SK-N-SH treated with all-trans-retinoic acid at 6 μM for 48 hours (cell line): ENCODE results near the gene MS4A3.
"Not testable (repeated sequence)": the region's sequence is repeated elsewhere in the genome, so short reads cannot be mapped to it uniquely, and the experiment has no call there.

Experiments
- ATAC-seq: fragments of 200-7000 bp; cut with Tn5 transposase; 3 replicates; pipeline ENCODE4 v1.9.1; 2020; ENCODE audit warnings: mild to moderate bottlenecking, moderate library complexity
- ARNTL ChIP-seq: fragments of 450-650 bp; formaldehyde crosslinking; IDR thresholded peaks from 2 replicates; pipeline ENCODE4 v1.5.0; 2020; ENCODE audit warnings: low read depth, mild to moderate bottlenecking, moderate library complexity, borderline replicate concordance
- BACH2 ChIP-seq: fragments of 250-450 bp; sonication (Bioruptor Pico); IDR thresholded peaks from 2 replicates; pipeline ENCODE4 v1.9.0; 2021; ENCODE audit warnings: mild to moderate bottlenecking, borderline replicate concordance
- CREB5 ChIP-seq: fragments of 250-450 bp; sonication (Bioruptor Pico); IDR thresholded peaks from 2 replicates; pipeline ENCODE4 v1.5.1; 2020; ENCODE audit warnings: low read depth, mild to moderate bottlenecking, moderate library complexity
- CSDC2 ChIP-seq: fragments of 250-450 bp; sonication (Bioruptor Pico); IDR thresholded peaks from 2 replicates; pipeline ENCODE4 v1.5.0; 2020; ENCODE audit warnings: mild to moderate bottlenecking, moderate library complexity
- CSRNP3 ChIP-seq: fragments of 250-450 bp; sonication (Bioruptor Pico); IDR thresholded peaks from 2 replicates; pipeline ENCODE4 v1.5.1; 2021; ENCODE audit warnings: mild to moderate bottlenecking, moderate library complexity
- ESRRG ChIP-seq: fragments of 250-450 bp; sonication (Bioruptor Pico); IDR thresholded peaks from 2 replicates; pipeline ENCODE4 v1.6.1; 2021; ENCODE audit warnings: mild to moderate bottlenecking
- GLIS3 ChIP-seq: fragments of 250-450 bp; sonication (Bioruptor Pico); IDR thresholded peaks from 2 replicates; pipeline ENCODE4 v1.5.0; 2020; ENCODE audit warnings: mild to moderate bottlenecking, moderate library complexity
- ISL1 ChIP-seq: fragments of 250-450 bp; sonication (Bioruptor Pico); IDR thresholded peaks from 2 replicates; pipeline ENCODE4 v2.1.2; 2022; ENCODE audit warnings: mild to moderate bottlenecking, moderate library complexity
- OSR1 ChIP-seq: fragments of 250-450 bp; sonication (Bioruptor Pico); IDR thresholded peaks from 2 replicates; pipeline ENCODE4 v1.8.0; 2022; ENCODE audit warnings: moderate library complexity, mild to moderate bottlenecking, inconsistent platforms
- PATZ1 ChIP-seq: fragments of 250-450 bp; sonication (Bioruptor Pico); IDR thresholded peaks from 2 replicates; pipeline ENCODE4 v1.8.0; 2020; ENCODE audit warnings: mild to moderate bottlenecking, moderate library complexity, borderline replicate concordance
- PPARA ChIP-seq: fragments of 250-450 bp; sonication (Bioruptor Pico); IDR thresholded peaks from 2 replicates; pipeline ENCODE4 v1.5.0; 2020; ENCODE audit warnings: mild to moderate bottlenecking, borderline replicate concordance
- RARB ChIP-seq: fragments of 250-450 bp; sonication (Bioruptor Pico); IDR thresholded peaks from 2 replicates; pipeline ENCODE4 v1.8.0; 2021; ENCODE audit warnings: mild to moderate bottlenecking, moderate library complexity
- TCF4 ChIP-seq: fragments of 250-450 bp; sonication (Bioruptor Pico); IDR thresholded peaks from 2 replicates; pipeline ENCODE4 v1.8.0; 2021; ENCODE audit warnings: mild to moderate bottlenecking, moderate library complexity, borderline replicate concordance
- TOX ChIP-seq: fragments of 250-450 bp; sonication (Bioruptor Pico); IDR thresholded peaks from 2 replicates; pipeline ENCODE4 v1.8.0; 2021; ENCODE audit warnings: mild to moderate bottlenecking, moderate library complexity, borderline replicate concordance
- TSHZ2 ChIP-seq: fragments of 250-450 bp; sonication (Bioruptor Pico); IDR thresholded peaks from 2 replicates; pipeline ENCODE4 v1.5.0; 2020; ENCODE audit warnings: mild to moderate bottlenecking, moderate library complexity
- ZC3H10 ChIP-seq: fragments of 250-450 bp; sonication (Bioruptor Pico); IDR thresholded peaks from 2 replicates; pipeline ENCODE4 v1.5.1; 2021; ENCODE audit warnings: mild to moderate bottlenecking, moderate library complexity
- ZFP3 ChIP-seq: fragments of 250-450 bp; sonication (Bioruptor Pico); IDR thresholded peaks from 2 replicates; pipeline ENCODE4 v1.5.0; 2020; ENCODE audit warnings: mild to moderate bottlenecking, moderate library complexity
- ZFP30 ChIP-seq: fragments of 450-650 bp; formaldehyde crosslinking; IDR thresholded peaks from 2 replicates; pipeline ENCODE4 v1.5.0; 2022; ENCODE audit warnings: mild to moderate bottlenecking, moderate library complexity
- ZNF565 ChIP-seq: fragments of 450-650 bp; formaldehyde crosslinking; conservative IDR thresholded peaks from 2 replicates; pipeline ENCODE4 v1.5.0; 2020; ENCODE audit warnings: low read depth, mild to moderate bottlenecking, moderate library complexity
- ZNF70 ChIP-seq: fragments of 450-650 bp; formaldehyde crosslinking; IDR thresholded peaks from 2 replicates; pipeline ENCODE4 v1.5.0; 2020; ENCODE audit warnings: mild to moderate bottlenecking, moderate library complexity
- ZNF8 ChIP-seq: fragments of 450-650 bp; formaldehyde crosslinking; IDR thresholded peaks from 2 replicates; pipeline ENCODE4 v1.5.0; 2020; ENCODE audit warnings: mild to moderate bottlenecking, moderate library complexity

MS4A3 gene

GRCh38 chr11:60069450-60069849 is 13.0 kb downstream of the MS4A3 start (continued):
- TF ChIP-seq TCF4 (CRISPR knock-in tag): no peak

- not testable (repeated sequence) for ATAC-seq
These were observed 15.2 kb downstream of the MS4A3 start for GRCh38 chr11:60071644-60072043.

GRCh38 chr11:60077216-60077817 is 20.9 kb downstream of the MS4A3 start:
- TF ChIP-seq RARB (CRISPR knock-in tag) (no peak), CSDC2 (CRISPR knock-in tag) (no peak), ZFP3 (CRISPR knock-in tag) (no peak), ZNF70 (CRISPR knock-in tag) (no peak), OSR1 (CRISPR knock-in tag) (no peak), ARNTL (CRISPR knock-in tag) (no peak), GLIS3 (CRISPR knock-in tag) (no peak), ZC3H10 (CRISPR knock-in tag) (no peak)
- TF ChIP-seq, all 23 proteins: peak for 0
- no peak for ATAC-seq

- no peak for ATAC-seq
- TF ChIP-seq CSDC2 (CRISPR knock-in tag) (no peak), RARB (CRISPR knock-in tag) (no peak), GLIS3 (CRISPR knock-in tag) (no peak), ZFP3 (CRISPR knock-in tag) (no peak), CSRNP3 (no peak), ZNF565 (CRISPR knock-in tag) (no peak), ZNF8 (no peak), TSHZ2 (CRISPR knock-in tag) (no peak), CREB5 (no peak), PPARA (CRISPR knock-in tag) (no peak), BACH2 (CRISPR knock-in tag) (no peak), ISL1 (CRISPR knock-in tag) (no peak), ZNF70 (CRISPR knock-in tag) (no peak), ESRRG (no peak), TOX (no peak), ZC3H10 (CRISPR knock-in tag) (no peak), ZFP30 (CRISPR knock-in tag) (no peak), ARNTL (CRISPR knock-in tag) (no peak), PATZ1 (CRISPR knock-in tag) (no peak)
These were observed 21.5 kb downstream of the MS4A3 start for GRCh38 chr11:60077981-60078380.

GRCh38 chr11:60078745-60079144 is 22.3 kb downstream of the MS4A3 start:
- no peak for ATAC-seq
- TF ChIP-seq CREB5 (no peak), PATZ1 (CRISPR knock-in tag) (no peak)
